Stimulated activated CD4-positive, alpha-beta T cell treated with anti-CD3 and anti-CD28 coated beads, Interleukin-4, amount 100 ng/mL, for 1 hour (primary cell): ENCODE results near the gene RPA3.
A peak's percentile ranks its signal among the peaks of the same experiment; 100 is the strongest.

Experiments used
- DNase-seq: peaks from one replicate; pipeline ENCODE4 v3.0.0-alpha.2; 2020

RPA3 gene

DNA sequence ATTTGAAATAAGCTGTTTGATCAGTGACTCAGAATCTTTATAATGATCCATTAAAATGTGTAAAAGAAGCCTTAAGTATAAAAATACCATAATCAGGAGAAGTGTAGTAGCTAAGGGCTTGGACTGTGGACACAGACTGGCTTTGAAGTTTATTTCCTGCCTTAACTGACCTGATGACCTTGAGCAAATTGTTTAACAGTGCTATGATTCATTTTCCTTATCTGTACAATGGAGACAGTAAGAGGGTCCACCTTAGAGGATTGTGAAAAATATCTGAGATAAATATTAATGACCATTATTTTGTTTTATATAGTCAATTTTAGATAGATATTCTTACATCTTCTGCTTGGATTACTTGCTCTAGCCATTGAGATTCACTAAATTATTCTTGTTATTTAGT lies 13.3 kb upstream of the RPA3 start:
- no peak for DNase-seq

DNA sequence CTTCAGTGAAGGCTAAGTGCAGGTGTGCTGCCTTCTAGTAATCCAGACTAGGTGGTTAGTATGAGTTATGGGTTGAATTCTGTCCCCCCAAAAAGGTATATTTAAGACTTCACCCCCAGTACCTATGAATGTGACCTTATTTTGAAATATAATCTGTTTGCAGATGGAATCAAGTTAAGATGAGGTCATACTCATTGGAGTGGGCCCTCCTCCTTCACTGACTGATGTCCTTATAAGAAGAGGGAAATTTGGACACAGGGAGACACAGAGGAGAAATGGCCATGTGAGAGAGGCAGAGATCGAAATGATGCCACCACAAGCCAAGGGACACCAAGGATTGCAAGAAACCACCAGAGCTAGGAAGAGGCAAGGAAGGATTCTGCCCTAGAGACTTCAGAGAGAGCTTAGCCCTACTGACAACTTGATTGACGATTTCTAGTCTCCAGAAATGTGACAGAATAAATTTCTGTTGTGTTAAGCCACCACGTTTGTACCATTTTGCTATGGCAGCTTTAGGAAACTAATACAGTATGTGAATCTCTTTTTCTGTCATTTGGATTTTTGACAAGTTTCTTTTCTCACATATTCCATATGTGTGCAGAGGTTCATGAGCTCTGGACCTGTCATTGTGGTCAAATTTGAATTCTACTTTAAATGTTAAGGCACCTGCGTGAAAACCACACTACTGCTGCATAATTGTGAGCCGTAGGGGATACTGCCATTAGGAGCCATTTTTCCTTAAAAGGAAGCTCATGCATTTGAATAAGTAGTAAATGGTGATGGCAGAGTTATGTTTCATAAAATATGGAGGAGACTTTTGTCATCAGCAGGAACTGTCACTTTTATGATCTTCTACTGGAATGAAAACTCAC lies 2.6 kb upstream of the RPA3 start:
- DNase-seq, result no peak

DNA sequence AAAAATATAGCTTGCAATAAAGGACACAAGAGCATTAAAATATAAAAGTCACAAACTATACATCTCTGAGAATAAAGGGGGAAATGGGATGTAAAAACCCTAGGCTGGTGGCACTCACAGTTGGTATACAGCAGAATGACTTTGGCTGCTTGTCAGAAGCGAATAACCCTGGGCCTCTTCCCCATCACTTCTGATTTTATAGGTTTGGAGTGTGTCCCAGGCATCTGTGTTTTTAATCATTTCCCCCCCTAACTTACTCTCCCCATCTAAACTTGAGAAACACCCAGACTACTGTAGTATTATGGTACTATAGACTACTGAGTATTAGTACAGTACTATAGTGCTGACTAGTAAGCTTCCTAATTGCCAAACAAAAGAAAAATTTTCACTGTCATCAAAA lies 1.8 kb upstream of the RPA3 start:
- no peak for DNase-seq

DNA sequence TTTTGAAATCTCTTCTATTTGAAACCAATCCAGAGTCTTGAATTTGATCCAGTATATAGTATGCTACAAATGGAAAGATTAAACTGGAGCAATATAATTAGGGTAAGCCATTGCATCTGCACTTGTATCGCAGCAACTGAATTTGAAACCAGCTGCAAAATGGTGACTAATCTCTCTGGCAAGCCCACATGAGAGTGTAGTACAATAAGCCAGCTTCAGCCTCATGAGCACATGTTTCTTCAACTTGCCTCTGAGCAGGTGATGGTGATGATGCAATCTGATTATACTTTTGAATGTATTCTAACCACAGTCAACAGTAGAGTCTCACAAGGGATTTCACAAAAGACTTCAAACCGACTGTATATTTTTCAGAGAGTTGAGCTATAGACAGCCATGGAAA lies 829 bp upstream of the RPA3 start:
- DNase-seq, result peak; percentile 8

DNA sequence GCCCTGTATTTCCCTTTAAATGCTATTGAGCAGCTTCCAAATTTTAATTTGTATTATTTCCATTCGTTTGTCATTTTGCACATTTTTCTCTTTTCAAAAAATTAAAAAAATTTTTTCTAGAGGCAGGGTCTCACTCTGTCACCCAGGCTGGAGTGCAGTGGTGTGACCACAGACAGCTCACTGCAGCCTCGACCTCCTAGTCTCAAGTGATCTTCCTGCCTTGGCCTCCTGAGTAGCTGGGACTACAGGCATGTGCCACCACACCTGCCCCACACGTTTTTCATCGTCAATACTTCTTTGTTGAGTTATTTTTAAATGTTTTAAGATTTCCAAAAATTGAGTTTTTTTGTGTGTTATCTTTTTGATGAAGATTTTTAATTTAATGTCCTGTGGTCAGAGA lies 4.7 kb downstream of the RPA3 start:
- DNase-seq, result no peak

DNA sequence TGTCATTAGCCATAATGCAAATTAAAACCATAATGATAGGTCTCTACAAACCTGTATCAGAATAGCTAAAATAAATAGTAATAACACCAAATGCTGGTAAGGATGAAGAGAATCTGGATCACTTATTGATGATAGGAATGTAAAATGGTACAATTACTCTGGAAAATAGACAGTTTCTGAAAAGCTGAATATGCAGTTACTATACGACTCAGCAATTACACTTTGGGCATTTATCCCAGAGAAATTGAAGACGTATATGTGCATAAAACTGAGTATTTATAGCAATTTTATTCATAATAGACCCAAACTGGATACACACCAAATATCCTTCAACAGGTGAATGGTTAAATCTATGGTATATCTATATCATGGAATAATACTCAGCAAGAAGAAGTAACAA lies 7.9 kb downstream of the RPA3 start:
- DNase-seq, result no peak

DNA sequence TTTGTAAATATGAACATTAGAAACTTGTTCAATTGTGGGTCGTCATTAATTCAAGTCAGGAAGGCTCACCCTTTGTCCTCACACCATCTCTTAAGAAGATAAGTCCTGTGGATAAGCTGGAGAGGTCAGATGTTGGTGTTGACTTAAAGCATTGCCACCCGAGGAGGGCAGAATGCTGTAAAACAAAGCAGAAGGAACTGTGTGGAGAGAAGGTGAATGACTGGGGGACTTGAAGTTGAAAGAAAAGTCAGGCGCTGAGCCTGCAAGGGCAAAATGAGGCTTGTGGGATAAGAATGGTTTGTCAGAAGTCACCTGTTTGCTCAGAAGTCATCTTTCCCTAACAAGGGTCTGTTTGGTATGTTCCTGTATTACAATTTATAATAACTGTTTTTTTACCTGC lies 9.1 kb downstream of the RPA3 start:
- DNase-seq, result no peak

DNA sequence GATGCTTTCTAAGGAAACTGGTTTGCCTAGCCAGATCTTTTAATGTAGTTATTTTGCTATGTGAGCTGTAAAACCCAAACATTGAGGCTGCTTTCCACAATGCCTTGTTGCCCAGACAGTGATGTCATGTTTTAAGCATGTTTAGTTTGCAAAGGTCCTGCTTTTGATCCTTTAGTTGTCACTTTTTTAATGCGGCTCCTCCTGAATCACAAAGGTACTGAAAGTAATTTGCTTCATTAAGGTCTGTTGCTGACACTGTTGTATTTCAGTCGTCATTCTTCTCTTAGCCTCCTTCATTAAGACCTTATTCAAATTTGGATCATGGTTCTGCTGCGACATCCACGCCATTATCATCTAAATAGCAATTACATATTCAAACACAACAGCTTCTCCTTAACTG lies 10.6 kb downstream of the RPA3 start:
- DNase-seq, result no peak

DNA sequence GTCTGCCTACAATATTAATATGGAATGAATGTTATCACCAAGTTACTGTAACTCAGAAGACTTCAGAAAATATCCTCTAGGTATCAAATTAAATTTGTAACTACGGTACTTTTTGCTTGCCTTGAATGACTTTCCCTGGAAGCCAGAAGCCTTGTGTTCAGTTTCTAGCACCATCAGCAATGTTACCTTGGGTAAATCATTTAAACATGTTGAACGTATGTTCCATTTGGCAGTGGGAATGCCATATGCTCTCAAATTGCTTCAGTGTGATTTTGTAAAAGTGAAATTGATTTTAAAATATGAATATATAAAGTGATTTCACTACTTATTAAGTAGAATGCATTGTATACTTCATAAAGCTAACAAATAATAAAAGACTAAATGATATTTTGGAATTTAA lies 11.2 kb downstream of the RPA3 start:
- no peak for DNase-seq

DNA sequence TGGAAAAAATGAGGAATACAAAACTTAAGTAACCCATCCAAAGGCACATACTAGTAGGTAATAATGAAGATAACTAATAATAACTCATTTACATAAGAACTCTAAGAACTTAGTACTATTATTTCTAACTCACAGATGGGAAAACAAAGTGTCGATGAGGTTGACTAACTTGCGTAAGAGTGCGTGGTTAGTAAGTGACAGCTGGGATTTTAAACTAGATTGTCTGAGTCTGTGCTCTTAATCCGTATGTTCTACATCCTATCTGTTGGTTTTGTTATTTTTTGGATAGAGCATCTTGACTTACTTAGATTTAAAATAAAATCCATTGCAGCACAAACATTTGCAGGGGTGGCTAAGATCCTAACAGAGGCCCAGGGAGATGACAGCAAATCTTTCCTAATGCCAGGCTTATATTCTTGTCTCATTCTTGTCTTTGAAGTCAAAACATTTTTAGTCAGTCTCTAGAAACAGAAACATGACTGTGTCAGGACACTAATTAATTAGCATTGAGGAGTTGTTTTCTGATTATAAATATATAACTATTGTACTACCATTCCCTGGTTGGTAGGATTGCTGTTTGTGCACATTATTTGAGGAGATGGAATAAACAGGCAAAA lies 11.7 kb downstream of the RPA3 start:
- DNase-seq, result no peak

DNA sequence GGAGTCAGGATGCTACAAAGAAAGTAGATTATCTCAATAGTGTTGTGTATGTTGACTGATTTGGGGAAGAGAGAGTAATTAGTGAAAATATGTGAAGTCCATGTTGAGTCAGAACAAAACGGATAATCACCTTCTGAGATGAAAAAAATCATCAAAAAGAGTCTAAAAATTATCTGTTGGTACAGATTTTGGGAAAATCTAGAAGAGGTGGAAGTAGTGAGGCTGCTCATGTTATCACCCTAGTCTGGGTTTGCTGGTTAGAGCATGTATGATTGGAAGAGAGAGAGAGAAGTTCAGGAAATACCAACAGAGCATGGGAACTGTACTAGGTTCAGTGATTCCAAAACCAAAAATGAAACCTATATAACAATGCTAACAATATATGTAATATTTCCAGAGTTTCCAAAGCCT lies 12.3 kb downstream of the RPA3 start:
- no peak for DNase-seq

DNA sequence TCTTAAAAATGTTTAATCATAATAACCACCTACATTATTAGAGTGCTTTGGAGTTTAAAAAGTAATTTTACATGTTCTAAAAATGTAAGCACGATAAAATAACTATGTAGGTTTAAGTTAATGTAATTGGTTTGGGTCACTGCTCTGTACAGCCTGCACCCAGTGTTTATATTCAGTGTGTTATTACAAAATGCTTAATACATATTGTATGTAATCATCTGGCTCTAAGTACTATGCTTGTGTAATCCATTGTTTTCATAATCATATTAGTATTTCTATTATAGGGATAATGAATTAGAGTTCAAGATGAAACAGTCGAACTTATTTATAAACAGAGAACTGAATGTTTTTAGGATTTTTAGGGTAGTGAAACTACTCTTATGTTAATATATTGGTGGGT lies 13.1 kb downstream of the RPA3 start:
- no peak for DNase-seq

DNA sequence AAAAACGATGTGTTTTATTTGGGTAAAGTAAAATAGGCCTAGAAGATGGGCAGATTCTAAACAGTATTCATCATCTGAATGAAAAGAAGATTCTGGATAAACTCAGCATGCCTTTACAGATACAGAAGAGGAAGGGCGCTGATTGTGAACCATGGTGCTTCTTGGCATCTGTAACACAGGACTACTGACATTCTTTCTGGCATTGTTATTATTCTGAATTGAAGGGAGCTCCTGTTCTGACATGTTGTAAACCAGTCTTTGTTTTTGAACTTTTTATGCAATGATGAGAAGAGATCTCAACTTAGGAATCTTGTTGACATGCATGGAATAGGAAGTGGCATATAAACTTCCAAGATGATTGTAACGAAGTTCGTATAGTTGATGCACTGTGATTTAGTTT lies 13.5 kb downstream of the RPA3 start:
- no peak for DNase-seq

DNA sequence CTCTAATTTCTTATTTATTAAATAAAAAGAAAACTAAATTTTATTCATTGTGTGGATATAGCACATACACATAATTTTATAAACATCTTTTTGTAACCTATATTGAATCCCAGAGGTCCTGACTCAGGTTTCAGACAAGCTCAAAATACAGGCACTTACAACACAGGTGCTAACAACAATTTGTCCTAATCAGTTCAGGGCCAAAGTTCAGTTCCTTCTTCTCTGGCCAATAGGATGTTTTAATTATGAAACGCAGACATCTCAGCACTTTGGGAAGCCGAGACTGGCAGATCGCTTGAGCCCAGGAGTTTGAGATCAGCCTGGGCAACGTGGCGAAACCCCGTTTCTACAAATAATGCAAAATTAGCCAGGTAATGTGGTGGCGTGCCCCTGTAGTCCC lies 15.0 kb downstream of the RPA3 start:
- DNase-seq, result no peak

DNA sequence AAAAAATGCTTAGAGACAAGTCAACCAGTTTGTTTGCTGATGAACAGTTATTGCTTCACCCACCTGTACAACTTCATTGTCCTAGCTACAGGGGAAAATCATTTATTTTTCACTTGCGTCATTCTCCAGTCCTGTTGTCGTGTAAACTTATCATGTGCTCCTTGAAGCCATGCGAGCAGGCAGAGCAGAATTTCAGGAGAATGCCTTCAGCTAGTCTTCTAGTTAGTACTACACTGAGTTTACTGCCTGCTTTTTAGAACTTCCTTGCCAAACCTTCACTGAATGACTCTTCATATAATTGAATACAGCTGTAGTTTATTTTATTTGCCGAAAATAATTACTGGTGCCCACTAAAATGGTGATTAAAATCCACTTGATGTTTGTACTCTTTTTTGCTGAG lies 15.6 kb downstream of the RPA3 start:
- DNase-seq, result no peak

DNA sequence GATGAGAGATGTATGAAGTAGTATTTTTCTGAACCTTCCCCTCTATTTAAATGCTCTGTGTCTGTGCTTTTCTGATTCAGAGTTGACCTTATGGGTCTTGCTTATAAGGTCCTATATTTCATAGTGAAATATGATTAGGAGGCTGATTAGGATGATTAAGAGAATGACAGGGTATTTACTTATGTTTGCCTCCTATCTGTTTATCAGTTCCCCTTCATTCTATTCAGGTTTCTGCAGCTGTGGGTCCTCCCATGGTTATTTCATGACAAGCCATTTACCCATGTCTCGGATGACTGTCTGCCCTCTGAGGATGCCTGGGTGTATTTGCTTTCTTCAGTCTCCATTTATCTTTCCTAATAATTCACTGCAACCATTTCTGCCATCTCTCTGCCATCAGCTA lies 16.9 kb downstream of the RPA3 start:
- DNase-seq, result no peak

DNA sequence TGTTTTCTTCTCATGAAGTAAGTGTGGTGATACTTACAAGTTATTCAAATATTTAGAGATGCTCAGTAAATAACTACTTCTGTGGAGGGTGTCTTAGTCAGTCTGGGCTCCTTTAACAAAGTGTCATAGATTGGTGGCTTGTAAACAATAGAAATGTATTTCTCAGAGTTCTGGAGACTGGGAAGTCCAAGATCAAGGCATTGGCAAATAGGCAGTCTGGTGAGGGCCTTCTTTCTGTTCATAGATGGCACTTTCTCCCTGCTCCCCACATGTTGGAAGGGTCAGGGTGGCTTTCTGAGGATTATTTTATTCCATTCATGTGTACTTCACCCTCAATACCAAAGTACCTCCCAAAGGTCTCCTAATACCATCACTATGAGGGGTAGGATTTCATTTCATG lies 18.4 kb downstream of the RPA3 start:
- no peak for DNase-seq

DNA sequence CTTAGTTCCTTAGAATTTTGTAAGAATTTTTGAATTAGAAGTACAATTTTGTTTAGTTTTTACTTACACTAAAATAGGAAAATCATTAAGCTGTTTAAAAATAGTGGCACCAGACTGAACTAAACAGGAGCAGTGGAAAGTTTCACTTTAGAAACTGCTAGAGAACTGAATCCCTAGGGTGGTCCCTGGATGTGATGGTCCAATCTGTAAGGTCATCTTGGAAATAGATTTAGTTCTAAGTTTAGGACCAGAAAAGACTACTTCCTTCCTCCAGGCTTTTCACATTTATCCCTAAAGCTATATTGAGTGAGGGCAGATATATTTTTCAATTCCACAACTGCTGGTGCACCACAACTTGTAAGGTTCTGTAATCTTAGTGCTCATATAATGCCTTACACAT lies 19.0 kb downstream of the RPA3 start:
- DNase-seq, result no peak

DNA sequence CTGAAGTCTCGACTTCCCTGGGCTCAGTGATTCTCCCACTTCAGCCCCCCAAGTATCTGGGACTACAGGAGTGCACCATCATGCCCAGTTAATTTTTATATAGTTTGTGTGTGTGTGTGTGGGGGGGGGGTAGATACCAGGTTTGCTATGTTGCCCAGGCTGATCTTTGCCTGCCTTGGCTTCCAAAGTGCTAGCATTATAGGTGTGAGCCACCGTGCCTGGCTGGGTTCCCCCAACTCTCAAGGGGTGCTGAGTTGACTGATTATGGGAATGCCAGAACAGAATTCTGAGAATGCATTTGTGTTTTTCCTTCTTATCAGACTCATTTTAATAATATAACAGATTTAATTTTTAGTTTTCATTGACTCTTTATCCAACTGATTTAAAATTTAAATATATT lies 19.5 kb downstream of the RPA3 start:
- no peak for DNase-seq

DNA sequence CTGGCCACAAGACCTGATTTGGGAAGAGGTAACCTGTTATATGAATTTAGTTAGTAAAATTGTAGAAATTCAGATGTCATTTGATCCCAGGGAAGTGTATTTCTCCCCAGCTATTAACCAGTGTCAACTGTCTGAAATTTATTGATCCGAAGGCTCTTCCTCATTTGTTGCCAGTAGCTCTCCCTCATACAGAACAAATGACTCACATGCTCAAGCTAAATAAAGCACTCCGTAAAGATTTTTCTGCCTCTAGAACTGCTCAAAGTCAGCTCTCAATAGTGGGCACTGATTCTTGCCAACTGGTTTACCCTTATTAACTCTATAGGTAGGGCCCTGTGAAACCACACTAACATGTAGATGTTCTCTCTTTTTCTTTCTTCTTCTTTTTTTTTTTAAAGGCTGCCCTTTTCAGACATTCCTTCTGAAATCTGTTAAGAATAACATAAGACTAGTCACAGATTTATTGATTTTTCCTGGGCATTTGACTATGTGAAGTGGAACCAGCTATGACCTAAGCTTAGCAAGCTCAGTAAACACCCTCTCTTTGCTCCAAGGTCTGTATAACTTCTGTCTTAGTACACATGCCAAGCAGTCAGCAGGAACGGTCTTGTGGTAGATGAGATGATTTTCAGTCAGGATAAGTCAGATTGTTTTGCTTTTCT lies 21.8 kb downstream of the RPA3 start:
- DNase-seq, result no peak

DNA sequence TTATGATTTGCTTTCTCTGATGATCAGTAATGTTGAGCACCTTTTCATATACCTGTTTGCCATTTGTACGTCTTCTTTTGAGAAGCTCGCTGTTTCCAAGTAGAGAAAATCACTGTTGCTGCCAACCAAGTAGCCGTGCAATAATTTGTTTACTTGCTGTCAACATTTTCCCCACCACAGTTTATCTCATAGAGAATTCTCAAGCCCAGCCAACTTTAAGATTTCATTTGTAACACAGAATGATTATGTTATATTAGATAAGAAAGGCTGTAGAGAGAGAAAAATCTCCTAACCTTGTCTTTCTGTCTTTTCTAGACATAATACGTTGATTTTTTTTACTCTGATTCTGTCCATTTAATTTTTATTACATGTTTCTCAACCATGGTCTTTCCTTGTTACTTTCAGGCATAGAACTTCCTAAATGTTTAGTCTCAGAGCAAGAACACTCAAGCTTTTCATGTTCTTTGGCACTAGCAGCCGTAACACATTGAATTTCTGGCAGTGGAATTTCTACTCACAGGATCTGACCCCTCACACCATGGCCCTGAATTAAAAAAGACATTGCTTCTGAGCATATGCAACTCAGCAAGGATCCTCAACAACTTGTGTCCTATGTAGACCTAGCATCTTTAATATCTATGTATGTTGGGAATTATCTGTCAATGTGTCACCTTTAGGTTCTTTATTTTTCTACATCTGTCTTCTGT lies 23.1 kb downstream of the RPA3 start:
- DNase-seq, result no peak

DNA sequence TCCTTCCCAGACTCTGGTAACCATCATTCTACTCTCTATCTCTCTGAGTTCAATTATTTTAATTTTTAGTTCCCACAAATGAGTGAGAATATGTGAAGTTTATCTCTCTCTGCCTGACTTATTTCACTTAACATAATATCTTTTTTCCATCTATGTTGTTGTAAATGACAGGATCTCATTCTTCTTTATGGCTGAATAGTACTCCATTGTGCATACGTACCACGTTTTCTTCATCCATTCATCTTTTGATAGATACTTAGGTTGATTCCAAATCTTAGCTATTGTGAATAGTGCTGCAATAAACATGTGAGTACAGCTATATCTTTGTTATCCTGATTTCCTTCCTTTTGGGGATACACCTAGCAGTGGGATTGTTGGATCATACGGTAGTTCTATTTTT lies 23.9 kb downstream of the RPA3 start:
- no peak for DNase-seq

DNA sequence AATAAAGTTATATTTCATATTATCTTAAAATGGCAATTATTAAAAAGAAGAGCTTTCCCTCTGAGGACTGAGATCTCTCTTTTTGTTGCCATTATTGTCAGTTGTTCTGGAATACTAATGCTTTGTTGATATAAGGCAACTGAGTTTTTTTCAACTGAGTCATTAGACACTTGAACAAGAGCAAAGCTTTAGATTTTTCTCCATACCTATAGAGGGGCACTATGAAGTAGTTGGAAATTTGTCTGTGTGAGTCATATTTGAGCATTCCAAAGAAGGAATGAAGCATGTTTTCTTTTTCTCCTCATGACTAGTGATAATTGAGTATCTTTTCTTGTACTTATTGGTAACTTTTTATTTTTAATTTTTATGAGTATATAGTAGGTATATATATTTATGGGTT lies 24.5 kb downstream of the RPA3 start:
- no peak for DNase-seq

DNA sequence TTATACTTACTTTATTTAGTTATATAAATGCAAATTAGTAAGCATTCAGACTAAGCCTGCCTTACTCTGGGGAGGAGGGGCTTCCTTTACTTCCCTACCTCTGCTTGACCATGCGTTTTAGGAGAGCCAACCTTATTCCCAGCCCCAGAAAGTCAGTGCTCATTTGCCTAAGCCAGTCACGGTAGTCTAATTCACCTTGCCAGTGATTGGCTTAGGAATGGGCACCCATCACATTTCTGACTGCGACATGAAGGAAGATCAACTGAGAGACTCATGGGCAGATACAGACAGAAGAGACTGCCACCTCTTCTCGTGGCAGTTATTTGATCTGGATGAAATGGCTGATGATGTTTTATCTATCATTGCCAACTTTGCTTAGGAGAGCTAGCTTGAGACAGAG lies 29.5 kb downstream of the RPA3 start:
- DNase-seq, result no peak
